Daoy (cell line): Measurements from ENCODE around the gene MRC1. TPM values are rescaled to one million over a fixed set of nuclear protein-coding genes. Genes with fewer than 3 reads are reported as not detected.

ENCODE experiments used
- DNase-seq: peaks from one replicate; pipeline ENCODE4 v3.0.0-alpha.2; 2015; ENCODE audit warnings: low read depth
- total RNA-seq: library from RNA; depleted of rRNA; stranded (reverse); fragments of >200 nt; shearing (Covaris generic); gene quantifications from 2 replicates; pipeline ENCODE4 v1.2.3, GENCODE V29; 2014

Gene MRC1
- total RNA-seq, 1 experiment from 2014 or later, result not detected

- peak; percentile 4 for DNase-seq
Measured at GRCh38 chr10:17847585-17848296, 38.6 kb downstream of the MRC1 start.

- no peak for DNase-seq
Measured at GRCh38 chr10:17848646-17849045, 39.5 kb downstream of the MRC1 start.

GRCh38 chr10:17850501-17850900 is 41.4 kb downstream of the MRC1 start:
- no peak for DNase-seq

- no peak for DNase-seq
Measured at GRCh38 chr10:17851611-17852010, 42.5 kb downstream of the MRC1 start.

GRCh38 chr10:17854044-17854652 is 45.0 kb downstream of the MRC1 start:
- DNase-seq, result peak; percentile 47

- no peak for DNase-seq
Measured at GRCh38 chr10:17857040-17857439, 47.9 kb downstream of the MRC1 start.

- DNase-seq, result no peak
Measured at GRCh38 chr10:17859492-17860156, 50.5 kb downstream of the MRC1 start.

GRCh38 chr10:17861760-17862159 is 52.6 kb downstream of the MRC1 start:
- DNase-seq, result no peak

GRCh38 chr10:17865351-17865750 is 56.2 kb downstream of the MRC1 start:
- DNase-seq, result no peak

GRCh38 chr10:17866346-17866745 is 57.2 kb downstream of the MRC1 start:
- no peak for DNase-seq

- no peak for DNase-seq
Measured at GRCh38 chr10:17867056-17867455, 57.9 kb downstream of the MRC1 start.

- DNase-seq, result no peak
Measured at GRCh38 chr10:17871036-17871435, 61.9 kb downstream of the MRC1 start.

GRCh38 chr10:17872191-17873091 is 63.3 kb downstream of the MRC1 start:
- no peak for DNase-seq

GRCh38 chr10:17873946-17874345 is 64.8 kb downstream of the MRC1 start:
- DNase-seq, result no peak

GRCh38 chr10:17877121-17877520 is 68.0 kb downstream of the MRC1 start:
- DNase-seq, result no peak

- DNase-seq, result no peak
Measured at GRCh38 chr10:17878896-17879295, 69.7 kb downstream of the MRC1 start.

GRCh38 chr10:17880601-17881000 is 71.5 kb downstream of the MRC1 start:
- no peak for DNase-seq

GRCh38 chr10:17882557-17882956 is 73.4 kb downstream of the MRC1 start:
- no peak for DNase-seq

GRCh38 chr10:17883621-17884020 is 74.5 kb downstream of the MRC1 start:
- peak; percentile 5 for DNase-seq

- DNase-seq, result no peak
Measured at GRCh38 chr10:17888189-17888588, 79.0 kb downstream of the MRC1 start.

GRCh38 chr10:17891435-17891834 is 82.3 kb downstream of the MRC1 start:
- DNase-seq, result no peak

GRCh38 chr10:17904564-17904963 is 95.4 kb downstream of the MRC1 start:
- no peak for DNase-seq
